Hepatocyte (in vitro differentiated cells): ENCODE results near the gene ATXN3. TPM values are rescaled to one million over a fixed set of nuclear protein-coding genes. Genes with fewer than 3 reads are reported as not detected.

Source experiments
- DNase-seq: peaks from one replicate; pipeline ENCODE4 v3.0.0-alpha.2; 2016; ENCODE audit warnings: low spot score
- H2AFZ ChIP-seq: fragments of 200-600 bp; sonication (generic); 2 replicates; pipeline ENCODE4 v1.6.0; 2016; ENCODE audit warnings: antibody characterized with exemption, mild to moderate bottlenecking
- H3K27ac ChIP-seq: fragments of 200-600 bp; sonication (generic); 2 replicates; pipeline ENCODE4 v1.5.1; 2016; ENCODE audit warnings: mild to moderate bottlenecking
- H3K27me3 ChIP-seq: fragments of 200-600 bp; sonication (generic); 2 replicates; pipeline ENCODE4 v1.6.1; 2016
- H3K36me3 ChIP-seq: fragments of 200-600 bp; sonication (generic); replicated peaks from 2 replicates; pipeline ENCODE4 v1.5.1; 2016; ENCODE audit warnings: low read depth; ENCODE audit not compliant: insufficient read depth
- H3K4me1 ChIP-seq: fragments of 200-600 bp; sonication (generic); 2 replicates; pipeline ENCODE4 v1.5.1; 2016; ENCODE audit warnings: mild to moderate bottlenecking, moderate library complexity; ENCODE audit not compliant: insufficient read depth
- H3K4me2 ChIP-seq: fragments of 200-600 bp; sonication (generic); 2 replicates; pipeline ENCODE4 v1.6.0; 2016
- H3K4me3 ChIP-seq: fragments of 200-600 bp; sonication (generic); 2 replicates; pipeline ENCODE4 v1.5.1; 2016; ENCODE audit warnings: mild to moderate bottlenecking
- H3K79me2 ChIP-seq: fragments of 200-600 bp; sonication (generic); 2 replicates; pipeline ENCODE4 v1.6.0; 2017; ENCODE audit warnings: mild to moderate bottlenecking
- H3K9me2 ChIP-seq: fragments of 200-600 bp; sonication (generic); replicated peaks from 2 replicates; pipeline ENCODE4 v1.6.0; 2017; ENCODE audit warnings: mild to moderate bottlenecking; ENCODE audit not compliant: insufficient read depth
- H3K9me3 ChIP-seq: fragments of 200-600 bp; sonication (generic); 2 replicates; pipeline ENCODE4 v1.5.1; 2016; ENCODE audit warnings: low read depth, mild to moderate bottlenecking
- H4K20me1 ChIP-seq: fragments of 200-600 bp; sonication (generic); 2 replicates; pipeline ENCODE4 v1.6.0; 2016; ENCODE audit warnings: mild to moderate bottlenecking; ENCODE audit not compliant: insufficient read depth, poor library complexity, severe bottlenecking
- EZH2 ChIP-seq: fragments of 200-600 bp; sonication (generic); IDR thresholded peaks from 2 replicates; pipeline ENCODE4 v1.6.1; 2016; ENCODE audit warnings: antibody characterized with exemption, mild to moderate bottlenecking, borderline replicate concordance
- EZH2phosphoT487 ChIP-seq: fragments of 200-600 bp; sonication (generic); IDR thresholded peaks from one replicate; pipeline ENCODE4 v1.6.1; 2018; ENCODE audit warnings: antibody characterized with exemption, mild to moderate bottlenecking, low read depth, moderate library complexity; ENCODE audit not compliant: unreplicated experiment, severe bottlenecking
- WGBS: methylation state at CpG from one replicate; pipeline ENCODE4 v1.1.6; 2016; ENCODE audit warnings: low lambda C conversion rate; ENCODE audit errors: missing lambda C conversion rate; 5-methylcytosine and 5-hydroxymethylcytosine counted together
- polyA plus RNA-seq: library from polyadenylated mRNA; unstranded; fragments of >200 nt; fragmentation: Nextera tagmentation; extraction: Ambion mirVana; gene quantifications from 2 replicates; pipeline ENCODE4 v1.2.1, GENCODE V29; 2016
- total RNA-seq: library from RNA; depleted of rRNA; stranded (reverse); fragments of >200 nt; gene quantifications from 2 replicates; pipeline ENCODE4 v1.2.3, GENCODE V29; 2014
- TF ChIP-seq, protein P1 (sequence below): fragments of 200-600 bp; sonication (generic); IDR thresholded peaks from 2 replicates; pipeline ENCODE4 v1.5.1; 2016; ENCODE audit warnings: antibody characterized with exemption, mild to moderate bottlenecking; ENCODE audit not compliant: poor library complexity

Gene ATXN3
- total and polyA plus RNA-seq, 2 experiments from 2014 or later, result 15.3 to 19.7 TPM

DNA sequence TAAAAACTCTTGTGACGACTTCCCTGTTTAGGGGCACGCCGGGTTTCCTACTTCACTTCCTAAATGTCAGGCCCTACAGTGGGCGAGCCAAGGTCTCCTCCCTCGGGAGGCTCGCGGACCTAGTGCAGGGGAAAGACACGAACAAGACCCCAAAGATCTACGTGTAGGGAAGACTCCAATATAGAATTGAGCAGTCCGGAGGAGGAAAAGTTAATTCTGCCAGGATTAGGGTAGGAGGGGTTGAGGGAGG is 564 bp downstream of the ATXN3 start:
- Histone ChIP-seq H3K9me3 (no peaks in the 10 kb centered on the region), H3K4me3 (peak overlapping the region; percentile 96), H3K27ac (peak overlapping the region; percentile 95), H4K20me1 (no peaks in the 10 kb centered on the region), H3K27me3 (peaks cover 5% of the 10 kb centered on the region), H3K9me2 (no peaks in the 10 kb centered on the region), H3K4me1 (no peaks in the 10 kb centered on the region), H3K4me2 (peak overlapping the region; percentile 70), H3K36me3 (no peaks in the 10 kb centered on the region), H3K79me2 (peaks cover 44% of the 10 kb centered on the region), H2AFZ (peak overlapping the region; percentile 89)
- WGBS, result under 1% methylated on average over 10 of the region's 10 CpGs
- TF ChIP-seq EZH2 (no peak), EZH2phosphoT487 (no peak)
- peak; percentile 43 for DNase-seq

DNA sequence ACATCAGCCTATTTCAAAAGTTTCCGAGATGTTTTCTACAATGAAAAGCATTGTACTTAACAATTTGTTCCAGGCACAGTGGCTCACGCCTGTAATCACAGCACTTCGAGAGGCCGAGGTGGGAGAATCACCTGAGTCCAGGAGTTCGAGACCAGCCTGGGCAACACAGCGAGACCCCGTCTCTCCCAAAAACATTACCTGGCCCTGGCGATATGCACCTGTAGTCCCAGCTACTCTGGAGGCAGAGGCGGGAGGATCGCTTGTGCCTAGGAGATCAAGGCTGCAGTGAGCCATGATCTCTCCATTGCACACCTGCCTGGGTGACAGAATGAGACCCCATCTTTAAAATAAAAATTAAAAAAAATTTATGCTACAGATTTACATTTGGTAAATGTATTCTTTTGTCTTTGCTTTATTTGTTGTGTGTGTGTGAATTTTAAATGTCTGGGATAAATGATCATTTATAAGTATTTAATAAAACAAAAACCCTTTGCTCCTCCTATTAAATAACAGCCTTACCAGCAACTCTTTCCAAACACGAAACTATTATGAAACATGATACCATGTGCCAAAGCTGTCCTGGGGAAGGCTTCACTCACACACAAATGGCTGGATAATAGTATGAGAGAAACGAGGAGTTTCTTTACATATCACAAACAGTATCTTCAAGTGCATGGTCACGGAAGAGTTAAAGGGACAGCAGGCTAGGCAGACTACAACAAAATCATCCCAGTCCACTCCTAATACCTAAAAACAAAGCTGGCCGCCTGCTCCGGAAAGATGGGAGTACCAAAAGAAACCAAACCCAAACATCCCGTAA is 1.1 kb downstream of the ATXN3 start:
- Histone ChIP-seq H2AFZ (peak overlapping the region; percentile 89), H3K4me2 (peak overlapping the region; percentile 70), H3K9me2 (no peaks in the 10 kb centered on the region), H3K36me3 (no peaks in the 10 kb centered on the region), H3K4me3 (peak overlapping the region; percentile 96), H3K79me2 (peaks cover 48% of the 10 kb centered on the region), H4K20me1 (no peaks in the 10 kb centered on the region), H3K9me3 (no peaks in the 10 kb centered on the region), H3K4me1 (no peaks in the 10 kb centered on the region), H3K27ac (peak overlapping the region; percentile 95), H3K27me3 (peaks cover 5% of the 10 kb centered on the region)
- no peak for TF ChIP-seq EZH2phosphoT487
- no peak for TF ChIP-seq EZH2
- TF ChIP-seq, protein P1, sequence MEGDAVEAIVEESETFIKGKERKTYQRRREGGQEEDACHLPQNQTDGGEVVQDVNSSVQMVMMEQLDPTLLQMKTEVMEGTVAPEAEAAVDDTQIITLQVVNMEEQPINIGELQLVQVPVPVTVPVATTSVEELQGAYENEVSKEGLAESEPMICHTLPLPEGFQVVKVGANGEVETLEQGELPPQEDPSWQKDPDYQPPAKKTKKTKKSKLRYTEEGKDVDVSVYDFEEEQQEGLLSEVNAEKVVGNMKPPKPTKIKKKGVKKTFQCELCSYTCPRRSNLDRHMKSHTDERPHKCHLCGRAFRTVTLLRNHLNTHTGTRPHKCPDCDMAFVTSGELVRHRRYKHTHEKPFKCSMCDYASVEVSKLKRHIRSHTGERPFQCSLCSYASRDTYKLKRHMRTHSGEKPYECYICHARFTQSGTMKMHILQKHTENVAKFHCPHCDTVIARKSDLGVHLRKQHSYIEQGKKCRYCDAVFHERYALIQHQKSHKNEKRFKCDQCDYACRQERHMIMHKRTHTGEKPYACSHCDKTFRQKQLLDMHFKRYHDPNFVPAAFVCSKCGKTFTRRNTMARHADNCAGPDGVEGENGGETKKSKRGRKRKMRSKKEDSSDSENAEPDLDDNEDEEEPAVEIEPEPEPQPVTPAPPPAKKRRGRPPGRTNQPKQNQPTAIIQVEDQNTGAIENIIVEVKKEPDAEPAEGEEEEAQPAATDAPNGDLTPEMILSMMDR, result no peak
- DNase-seq, result no peak
- WGBS, result 57% methylated on average over 16 of the region's 16 CpGs

DNA sequence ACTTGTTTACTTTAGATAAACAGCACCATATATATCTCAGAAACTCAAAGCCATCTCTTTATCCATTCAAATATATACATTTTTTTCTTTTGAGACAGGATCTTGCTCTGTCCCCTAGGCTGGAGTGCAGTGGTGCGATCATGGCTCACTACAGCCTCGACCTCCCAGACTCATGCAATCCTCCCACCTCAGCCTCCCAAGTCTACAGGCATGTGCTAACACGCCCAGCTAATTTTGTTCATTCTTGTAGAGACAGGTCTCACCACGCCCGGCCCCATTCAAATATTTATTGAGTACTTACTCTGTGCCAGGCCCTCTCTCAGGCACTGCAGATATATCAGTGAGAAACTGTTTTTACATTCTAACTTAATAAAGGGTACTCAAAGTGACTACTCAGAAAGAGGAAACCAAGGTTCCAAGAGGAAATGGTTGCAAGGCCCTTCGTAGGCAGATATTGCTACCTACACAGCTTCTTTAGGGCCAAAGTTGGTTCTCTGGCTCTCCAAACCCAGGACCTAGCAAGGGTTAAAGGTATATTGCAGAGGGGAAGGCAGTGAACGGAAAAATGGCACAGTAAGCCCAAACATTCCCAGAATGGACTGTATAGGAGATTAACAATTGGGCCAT is 2.9 kb downstream of the ATXN3 start:
- TF ChIP-seq EZH2 (no peak), EZH2phosphoT487 (no peak)
- TF ChIP-seq, protein P1, result no peak
- peaks cover 66% of the 10 kb centered on the region for H3K79me2 ChIP-seq
- no peak overlapping the region for H3K27ac ChIP-seq
- DNase-seq, result no peak
- no peaks in the 10 kb centered on the region for H3K36me3 ChIP-seq
- H3K9me2 ChIP-seq, result no peaks in the 10 kb centered on the region
- no peak overlapping the region for H3K4me2 ChIP-seq
- H3K27me3 ChIP-seq, result no peaks in the 10 kb centered on the region
- no peak overlapping the region for H3K4me3 ChIP-seq
- WGBS, result 90% methylated on average over 7 of the region's 7 CpGs
- no peaks in the 10 kb centered on the region for H3K9me3 ChIP-seq
- H2AFZ ChIP-seq, result no peak overlapping the region
- H3K4me1 ChIP-seq, result no peaks in the 10 kb centered on the region
- H4K20me1 ChIP-seq, result peaks cover 5% of the 10 kb centered on the region

DNA sequence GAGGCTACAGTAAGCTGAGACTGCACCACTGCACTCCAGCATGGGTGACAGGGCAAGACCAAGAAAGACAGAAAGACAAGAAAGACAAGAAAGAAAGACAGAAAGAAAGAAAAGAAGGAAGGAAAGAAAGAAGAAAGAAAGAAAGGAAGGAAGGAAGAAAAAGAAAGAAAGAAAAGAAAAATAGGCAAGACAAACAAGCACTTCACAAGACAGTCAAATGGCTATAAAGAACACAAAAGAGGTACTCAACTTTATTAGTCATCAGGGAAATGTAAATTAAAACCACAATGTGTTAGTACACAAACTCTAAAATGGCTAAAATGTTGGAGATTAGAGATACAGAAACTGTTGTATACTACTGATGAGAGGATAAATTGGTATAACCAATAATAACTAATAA is 6.6 kb downstream of the ATXN3 start:
- Histone ChIP-seq H3K9me2 (no peaks in the 10 kb centered on the region), H3K4me2 (no peak overlapping the region), H3K27me3 (no peaks in the 10 kb centered on the region), H3K27ac (no peak overlapping the region), H3K36me3 (no peaks in the 10 kb centered on the region), H2AFZ (no peak overlapping the region), H3K79me2 (peaks cover 75% of the 10 kb centered on the region), H3K4me1 (no peaks in the 10 kb centered on the region), H3K4me3 (no peak overlapping the region), H3K9me3 (no peaks in the 10 kb centered on the region), H4K20me1 (peaks cover 9% of the 10 kb centered on the region)
- TF ChIP-seq EZH2phosphoT487, result no peak
- no peak for TF ChIP-seq EZH2
- TF ChIP-seq, protein P1, result no peak
- no peak for DNase-seq
